Suppressor macrophage treated with lipopolysaccharide for 1 hour (primary cell): ENCODE results near the gene MT1X.
"Not testable (repeated sequence)": the region's sequence is repeated elsewhere in the genome, so short reads cannot be mapped to it uniquely, and the experiment has no call there.

Experiments
- DNase-seq, 3 donors: peaks; one replicate each; pipeline ENCODE4 v3.0.0-alpha.2; 2020 to 2022

The MT1X gene

DNA sequence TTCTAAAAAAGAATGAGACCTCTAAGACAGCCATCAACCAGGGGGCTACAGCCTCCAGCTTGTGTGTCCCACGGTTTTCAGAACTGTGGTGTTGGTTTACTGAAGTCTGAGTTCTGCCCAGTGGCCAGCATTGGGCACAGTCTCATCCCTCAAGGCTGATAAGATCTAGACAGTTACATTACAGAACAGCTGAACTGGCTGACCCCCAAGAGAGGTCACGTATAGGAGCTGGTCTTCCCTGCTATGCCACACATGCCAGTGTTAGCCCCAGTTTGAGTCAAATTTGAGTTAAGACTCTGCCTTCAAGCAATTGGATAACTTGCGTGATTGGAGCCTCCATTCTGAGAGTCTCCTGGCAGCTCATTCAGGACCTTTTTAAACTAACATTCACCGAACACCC, 32.9 kb downstream of the MT1X start:
- no peak for DNase-seq

DNA sequence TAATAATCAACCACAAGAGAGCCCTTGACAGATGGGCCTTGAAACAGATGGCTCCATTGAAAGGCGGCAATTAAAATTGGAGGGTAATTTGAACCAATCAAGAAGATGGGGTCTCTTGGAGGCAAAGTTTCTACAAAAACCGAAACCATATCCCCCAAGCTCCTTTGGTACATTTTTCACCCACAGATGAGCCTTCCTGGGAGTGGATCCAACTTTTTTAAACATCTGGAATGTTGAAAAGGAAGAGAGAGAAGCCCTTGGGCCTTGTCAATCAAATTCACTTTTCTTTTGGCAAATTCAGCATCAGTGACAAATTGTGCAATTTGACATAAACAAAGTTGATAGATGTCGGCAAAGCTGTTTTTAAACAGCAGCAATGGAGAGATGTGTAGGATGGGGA, 34.5 kb downstream of the MT1X start:
- DNase-seq: no peak

DNA sequence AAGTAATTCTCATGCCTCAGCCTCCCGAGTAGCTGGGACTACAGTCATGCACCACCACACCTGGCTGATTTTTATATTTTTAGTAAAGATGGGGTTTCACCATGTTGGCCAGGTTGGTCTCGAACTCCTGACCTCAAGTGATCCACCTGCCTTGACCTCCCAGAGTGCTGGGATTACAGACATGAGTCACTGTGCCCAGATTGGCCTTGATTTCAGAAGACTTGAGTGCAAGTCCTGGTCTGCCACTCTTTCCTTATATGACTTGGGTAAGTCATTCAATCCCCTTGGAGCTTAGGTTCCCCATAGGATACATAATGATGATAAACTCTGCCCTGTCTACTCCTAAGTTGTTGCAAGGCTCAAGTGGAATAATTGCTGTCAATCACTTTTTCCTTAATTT, 35.3 kb downstream of the MT1X start:
- DNase-seq: not testable (repeated sequence)

DNA sequence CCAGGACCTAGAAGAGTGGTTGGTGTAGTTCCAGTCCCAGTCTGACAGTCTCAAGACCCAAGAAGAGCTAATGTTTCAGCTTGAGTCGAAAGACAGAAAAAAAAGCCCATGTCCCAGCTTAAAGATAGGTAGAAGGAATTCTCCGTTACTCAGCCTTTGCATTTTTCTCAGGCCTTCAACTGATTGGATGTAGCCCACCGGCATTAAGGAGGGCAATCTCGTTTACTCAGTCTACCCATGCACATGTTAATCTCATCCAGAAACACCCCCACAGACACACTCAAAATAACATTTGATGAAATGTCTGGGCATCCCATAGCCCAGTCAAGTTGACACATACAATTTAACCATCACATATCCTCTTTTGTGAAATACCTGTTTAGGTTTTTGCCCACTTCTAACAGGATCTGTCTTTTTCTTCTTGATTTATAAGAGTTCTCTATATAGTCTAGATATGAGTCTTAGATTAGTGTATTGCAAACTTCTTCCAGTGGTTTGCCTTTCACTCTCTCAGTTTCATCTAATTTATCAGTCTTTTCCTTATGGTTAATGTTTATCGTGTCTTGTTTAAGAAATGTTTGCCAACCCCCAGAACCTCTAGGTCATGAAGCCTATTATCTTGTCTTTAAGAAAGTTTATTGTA, 40.1 kb downstream of the MT1X start:
- DNase-seq: no peak

DNA sequence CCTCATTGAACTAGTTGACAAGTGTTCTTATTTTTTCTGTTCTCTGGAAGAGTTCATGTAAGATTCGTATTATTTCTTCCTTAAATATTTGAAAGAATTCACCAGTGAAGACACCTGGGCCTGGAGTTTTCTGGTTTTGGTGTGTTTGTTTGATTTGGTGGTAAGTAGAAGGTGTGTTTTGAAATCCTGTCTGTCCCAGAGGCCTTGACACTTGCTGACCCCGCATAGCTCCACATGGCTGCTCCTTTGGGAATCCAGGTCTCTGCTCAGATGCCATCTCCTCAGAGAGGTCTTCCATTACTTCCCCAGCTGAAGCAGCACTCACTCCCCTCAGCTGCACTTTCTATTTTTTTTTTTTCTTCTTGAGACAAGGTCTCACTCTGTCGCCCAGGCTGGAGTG, 41.9 kb downstream of the MT1X start:
- DNase-seq: no peak

DNA sequence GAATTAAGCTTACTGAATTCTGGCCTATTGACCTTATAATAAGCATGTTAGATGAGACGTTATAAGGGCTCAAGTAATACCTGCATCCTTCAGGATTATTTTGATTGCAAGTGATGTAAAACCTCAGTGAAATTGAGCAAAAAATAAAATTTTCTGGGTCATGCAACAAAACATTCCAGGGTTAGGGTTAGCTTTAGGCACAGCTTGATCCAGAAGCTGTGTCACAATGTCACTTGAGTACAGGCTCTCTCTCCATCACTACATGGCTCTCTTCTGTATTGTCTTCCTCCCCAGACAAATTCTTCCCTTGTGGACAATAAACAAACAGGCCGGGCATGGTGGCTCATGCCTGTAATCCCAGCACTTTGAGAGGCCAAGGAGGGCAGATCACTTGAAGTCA, 44.0 kb downstream of the MT1X start:
- no peak for DNase-seq

DNA sequence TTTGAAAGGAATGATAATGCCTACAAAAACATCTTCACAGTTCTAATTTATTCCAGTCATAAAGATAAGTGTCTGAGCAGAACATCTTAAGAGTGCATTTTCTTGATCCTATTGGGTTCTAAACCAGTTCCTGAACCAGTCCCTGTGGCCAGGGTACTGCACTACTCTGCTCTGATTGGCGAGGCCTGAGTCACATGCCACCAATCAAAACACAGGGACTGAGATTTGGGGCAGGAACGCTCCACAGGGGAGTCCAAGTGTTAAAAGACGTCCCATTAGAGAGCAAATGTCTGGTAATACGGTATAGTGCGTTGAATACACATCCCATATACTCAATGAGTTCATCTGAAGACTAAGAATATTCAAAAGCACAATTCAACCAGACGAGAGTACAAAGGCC, 44.7 kb downstream of the MT1X start:
- DNase-seq: no peak

DNA sequence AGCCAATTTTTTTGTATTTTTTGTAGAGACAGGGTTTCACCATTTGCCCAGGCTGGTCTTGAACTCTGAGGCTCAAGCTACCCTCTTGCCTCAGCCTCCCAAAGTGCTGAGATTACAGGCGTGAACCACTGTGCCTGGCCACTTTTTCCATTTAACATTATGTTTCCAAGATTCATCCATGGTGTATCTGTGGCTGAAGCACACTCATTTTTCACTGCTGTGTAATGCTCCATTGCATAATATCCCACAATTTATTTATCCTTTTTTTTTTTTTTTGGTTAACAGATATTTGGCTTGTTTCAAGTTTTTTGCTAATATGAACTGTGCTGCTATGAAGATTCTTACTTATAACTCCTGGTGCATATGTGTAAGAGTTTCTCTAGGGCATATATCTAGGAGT, 45.8 kb downstream of the MT1X start:
- DNase-seq: no peak

DNA sequence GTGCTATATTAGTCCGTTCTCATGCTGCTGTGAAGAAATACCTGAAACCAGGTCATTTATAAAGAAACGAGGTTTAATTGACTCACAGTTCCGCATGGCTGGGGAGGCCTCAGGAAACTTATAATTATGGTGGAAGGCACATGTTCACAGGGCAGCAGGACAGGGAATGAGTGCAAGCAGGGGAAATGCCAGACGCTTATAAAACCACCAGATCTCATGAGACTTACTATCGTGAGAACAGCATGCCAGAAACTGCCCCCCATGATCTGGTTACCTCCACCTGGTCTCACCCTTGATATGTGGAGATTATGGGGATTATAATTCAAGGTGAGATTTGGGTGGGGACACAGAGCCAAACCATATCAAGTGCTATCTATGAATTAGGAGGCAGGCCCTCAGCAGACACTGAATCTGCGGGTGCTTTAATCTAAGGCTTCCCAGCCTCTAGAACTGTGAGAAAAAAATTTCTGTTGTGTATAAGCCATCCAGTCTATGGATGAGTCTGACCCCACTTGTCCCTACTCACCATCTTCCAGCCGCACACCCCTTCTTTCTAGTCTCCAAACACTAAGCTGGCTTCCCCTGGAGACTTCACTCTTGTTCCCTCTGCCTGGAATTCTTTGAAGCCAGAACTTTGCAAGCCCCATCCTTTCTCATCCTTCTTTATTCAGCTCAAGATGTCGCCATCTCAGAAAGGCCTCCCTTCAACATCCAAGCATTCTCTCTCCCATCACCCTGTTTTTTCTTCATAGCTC, 46.9 kb downstream of the MT1X start:
- peak in 1 of 3 donors; percentile 20 for DNase-seq

DNA sequence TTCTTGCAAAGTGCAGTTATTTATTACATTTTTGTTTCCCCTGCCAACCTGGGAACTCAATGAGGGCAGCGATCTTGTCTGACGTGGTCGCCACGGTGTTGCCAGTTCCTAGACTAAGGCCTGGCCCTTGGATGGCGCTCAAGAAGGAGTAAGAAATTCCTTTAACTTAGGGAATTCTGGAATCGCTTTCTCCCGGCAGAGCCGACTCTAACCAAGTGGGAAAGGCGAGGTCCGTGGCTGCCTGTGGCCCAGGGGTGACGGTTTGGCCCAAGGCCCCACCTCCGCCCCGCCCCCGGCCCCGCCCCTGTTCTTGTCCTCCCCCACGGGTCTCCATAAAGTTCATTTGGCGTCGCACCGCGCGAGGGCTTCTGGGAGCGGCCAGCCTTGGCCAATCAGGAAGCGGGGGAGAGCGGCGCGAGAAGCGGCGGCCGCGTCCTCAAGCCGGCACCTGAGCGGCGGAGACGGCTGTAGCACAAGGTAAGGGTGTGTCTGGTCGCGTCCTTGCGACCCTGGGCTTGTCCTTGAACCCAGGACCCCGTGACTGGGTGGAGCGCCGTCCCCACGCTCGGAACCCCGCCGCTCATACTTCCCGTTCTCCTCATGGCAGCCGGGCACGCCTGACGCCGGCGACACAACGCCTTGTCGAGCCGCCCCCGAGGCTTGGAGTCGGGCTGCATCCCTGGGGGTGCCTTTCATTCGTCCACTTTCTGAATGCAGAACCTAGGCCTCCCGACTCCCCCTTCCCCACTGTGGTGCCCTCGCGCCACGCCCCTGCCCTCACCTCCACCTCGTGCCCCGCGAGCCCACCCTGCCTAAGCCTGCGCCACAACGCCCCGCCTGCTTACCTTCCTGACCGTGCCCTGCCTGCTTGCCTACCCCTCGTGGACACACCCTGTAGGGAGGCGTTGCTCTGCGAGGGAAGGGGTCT, 47.7 kb downstream of the MT1X start, which contains the start of gene NUP93:
Gene NUP93, plus strand, starts transcription at position 395 of the 928 bp plus-strand sequence. CDS start 18,119 bp downstream, outside the sequence.
- DNase-seq: peak; percentile 93 to 96 (median 96)

DNA sequence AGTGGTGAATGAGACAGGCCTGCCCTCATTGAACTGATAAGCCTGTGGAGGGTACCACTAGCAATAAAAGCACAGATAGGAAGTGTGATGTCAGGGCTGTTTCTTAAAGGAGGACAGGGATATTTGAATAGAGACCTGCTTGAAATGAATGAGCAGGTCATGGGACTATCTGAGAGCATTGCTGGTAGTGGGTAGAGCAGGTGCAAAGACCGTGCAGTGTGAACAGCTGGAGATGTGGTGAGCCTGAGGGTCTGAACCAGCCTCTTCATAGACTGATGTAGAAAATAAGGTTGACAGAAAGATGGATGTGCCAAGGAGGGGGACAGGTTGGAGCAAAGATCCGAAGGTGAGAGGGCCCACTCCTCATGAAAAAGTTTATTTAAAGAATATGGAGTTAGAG, 50.1 kb downstream of the MT1X start:
- DNase-seq: no peak

DNA sequence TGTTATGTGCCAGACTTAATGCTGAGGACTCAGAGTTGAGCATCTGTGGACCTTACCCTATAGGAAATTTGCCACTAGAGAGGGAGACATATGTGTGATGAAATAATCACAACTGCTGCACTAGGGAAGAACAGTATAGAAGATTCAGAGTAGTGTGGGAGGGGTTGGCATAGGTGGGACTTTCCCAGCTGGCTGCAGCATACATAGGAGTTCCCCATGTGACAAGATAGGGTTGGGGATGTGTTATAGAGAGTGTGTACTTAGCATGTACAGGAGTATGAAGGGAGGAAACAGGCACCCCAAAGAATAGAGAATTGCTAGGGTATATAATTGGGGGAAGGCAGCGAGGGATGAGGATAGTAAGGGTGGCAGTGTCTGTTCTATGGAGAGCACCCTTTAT, 50.6 kb downstream of the MT1X start:
- peak; percentile 84 to 85 (median 84) for DNase-seq
